ENCODE data around the gene FAM47B. TPM values are rescaled to one million over a fixed set of nuclear protein-coding genes. Genes with fewer than 3 reads are reported as not detected.

Gene FAM47B
- not detected in 2 replicates for polyA plus RNA-seq (2012; rRNA removed)
- not detected in 2 replicates for polyA plus RNA-seq (2012; cell fraction: cytosol; rRNA removed)
- polyA plus RNA-seq (2012; cell fraction: nucleus; rRNA removed), result not detected in 2 replicates

DNA sequence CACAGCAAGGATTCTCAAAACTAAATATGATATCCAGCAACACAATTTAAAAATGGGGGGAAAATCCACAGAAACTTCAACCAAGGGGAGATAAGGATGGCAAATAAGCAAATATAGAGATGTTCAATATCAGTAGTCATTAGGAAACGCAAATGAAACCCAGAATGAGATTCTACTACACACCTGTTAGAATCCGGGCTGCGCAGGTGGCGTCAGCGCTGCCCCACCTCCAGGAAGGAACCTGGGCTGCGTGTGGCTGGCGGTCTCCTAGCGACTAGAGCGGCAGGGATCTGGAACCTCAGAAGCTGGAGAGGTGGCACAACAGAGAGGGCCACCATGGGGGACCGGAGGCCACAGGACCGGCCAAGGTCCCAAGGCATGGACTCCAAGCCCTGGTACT lies at the start of gene FAM47B:
Gene FAM47B (plus strand): TSS at position 301 of the 400 bp plus-strand sequence. CDS start 36 bp downstream, at position 337.
- Histone ChIP-seq H3K9me2 (no peaks in the 10 kb centered on the region), H2AFZ (ENCODE audit: low read depth) (no peak within 1 kb of the TSS), H4K20me1 (ENCODE audit: insufficient read depth) (no peaks in the 10 kb centered on the region), H3K79me2 (ENCODE audit: insufficient read depth) (no peaks in the 10 kb centered on the region), H3K27me3 (ENCODE audit: insufficient read depth) (no peaks in the 10 kb centered on the region), H3K36me3 (replicated peaks in 1 of 2; ENCODE audit: control insufficient read depth in 1 of 2, insufficient read depth in 2 of 2, low read length in 1 of 2) (no peaks in the 10 kb centered on the region), H3F3A (replicated peaks; ENCODE audit: insufficient read depth) (no peaks in the 10 kb centered on the region), H3K27ac (ENCODE audit: low read depth in 2 of 2, low read length in 1 of 2) (no peak within 1 kb of the TSS), H3K9me3 (no peaks in the 10 kb centered on the region), H3K4me2 (no peak within 1 kb of the TSS), H3K4me1 (ENCODE audit: control insufficient read depth in 1 of 2, insufficient read depth in 2 of 2, low read depth in 1 of 2, low read length in 1 of 2) (no peaks in the 10 kb centered on the region), H3K4me3 (ENCODE audit: low read depth in 2 of 2, low read length in 1 of 2) (no peak within 1 kb of the TSS), H3K9ac (no peak within 1 kb of the TSS)
- ChIA-PET POLR2A (no interaction called here), CTCF (no interaction called here)
- no peak for DNase-seq
- TF ChIP-seq, protein P1, sequence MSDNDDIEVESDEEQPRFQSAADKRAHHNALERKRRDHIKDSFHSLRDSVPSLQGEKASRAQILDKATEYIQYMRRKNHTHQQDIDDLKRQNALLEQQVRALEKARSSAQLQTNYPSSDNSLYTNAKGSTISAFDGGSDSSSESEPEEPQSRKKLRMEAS (IDR thresholded peaks at IDR 0.05; ENCODE audit: low read depth), result no peak
- TF ChIP-seq, protein P2, sequence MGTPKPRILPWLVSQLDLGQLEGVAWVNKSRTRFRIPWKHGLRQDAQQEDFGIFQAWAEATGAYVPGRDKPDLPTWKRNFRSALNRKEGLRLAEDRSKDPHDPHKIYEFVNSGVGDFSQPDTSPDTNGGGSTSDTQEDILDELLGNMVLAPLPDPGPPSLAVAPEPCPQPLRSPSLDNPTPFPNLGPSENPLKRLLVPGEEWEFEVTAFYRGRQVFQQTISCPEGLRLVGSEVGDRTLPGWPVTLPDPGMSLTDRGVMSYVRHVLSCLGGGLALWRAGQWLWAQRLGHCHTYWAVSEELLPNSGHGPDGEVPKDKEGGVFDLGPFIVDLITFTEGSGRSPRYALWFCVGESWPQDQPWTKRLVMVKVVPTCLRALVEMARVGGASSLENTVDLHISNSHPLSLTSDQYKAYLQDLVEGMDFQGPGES (IDR thresholded peaks at IDR 0.05; ENCODE audit: low read depth, low read length), result no peak
- no peak for TF ChIP-seq FOXM1 (IDR thresholded peaks at IDR 0.05; ENCODE audit: low read depth)
- TF ChIP-seq GABPA (IDR thresholded peaks at IDR 0.05; ENCODE audit: low read depth), result no peak
- TF ChIP-seq SMC3 (IDR thresholded peaks at IDR 0.05; ENCODE audit: low read depth, low read length), result no peak
- no peak for TF ChIP-seq TEAD4 (IDR thresholded peaks at IDR 0.05; ENCODE audit: borderline replicate concordance, insufficient read depth)
- no peak for TF ChIP-seq EP300 (IDR thresholded peaks at IDR 0.05; ENCODE audit: borderline replicate concordance in 1 of 2, low read depth in 1 of 2, low read length in 1 of 2)
- no peak for TF ChIP-seq TCF12 (IDR thresholded peaks at IDR 0.05)
- whole genome bisulfite sequencing (ENCODE audit: low lambda C conversion rate), result 26% methylated on average over 6 of the region's 11 CpGs

DNA sequence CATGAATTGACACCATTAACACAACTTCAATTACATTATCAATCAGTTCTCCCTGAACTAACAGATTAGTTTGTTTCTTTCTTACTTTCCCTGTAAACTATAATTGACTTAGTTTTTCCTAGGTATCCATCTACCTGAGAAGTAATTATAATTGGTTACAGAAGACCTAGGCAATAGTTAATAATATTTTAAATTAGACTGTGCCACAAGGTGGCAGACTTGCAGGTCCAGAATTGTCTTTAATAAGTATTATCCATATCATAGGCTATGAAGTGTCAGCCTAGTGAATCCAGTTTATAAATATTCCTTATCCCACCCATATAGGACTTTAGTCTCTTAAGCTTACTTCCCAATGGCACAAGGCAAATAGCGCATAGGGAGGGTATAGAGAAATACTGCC lies 48.9 kb upstream of the FAM47B start:
- ChIA-PET POLR2A (no interaction called here), CTCF (interaction anchor here (1.0 kb wide), 1 partner anchor 21 kb away, joined by 3 read pairs; no protein-coding TSS in a partner anchor)
- no peak overlapping the region for H3K27ac ChIP-seq (ENCODE audit: low read depth in 2 of 2, low read length in 1 of 2)
- WGBS (ENCODE audit: low lambda C conversion rate), result 30% methylated on average over 1 of the region's 1 CpG
- no peak overlapping the region for H2AFZ ChIP-seq (ENCODE audit: low read depth)
- H3K9ac ChIP-seq, result no peak overlapping the region
- no peaks in the 10 kb centered on the region for H3F3A ChIP-seq (replicated peaks; ENCODE audit: insufficient read depth)
- H3K36me3 ChIP-seq (replicated peaks in 1 of 2; ENCODE audit: control insufficient read depth in 1 of 2, insufficient read depth in 2 of 2, low read length in 1 of 2), result no peaks in the 10 kb centered on the region
- no peaks in the 10 kb centered on the region; the same call in 1 of the 2 replicates for H3K27me3 ChIP-seq (ENCODE audit: insufficient read depth)
- no peak overlapping the region for H3K4me3 ChIP-seq (ENCODE audit: low read depth in 2 of 2, low read length in 1 of 2)
- H3K4me2 ChIP-seq, result no peak overlapping the region
- no peak for DNase-seq
- no peaks in the 10 kb centered on the region for H3K79me2 ChIP-seq (ENCODE audit: insufficient read depth)
- H3K4me1 ChIP-seq (ENCODE audit: control insufficient read depth in 1 of 2, insufficient read depth in 2 of 2, low read depth in 1 of 2, low read length in 1 of 2), result no peaks in the 10 kb centered on the region
- no peaks in the 10 kb centered on the region for H3K9me2 ChIP-seq
- H4K20me1 ChIP-seq (ENCODE audit: insufficient read depth), result no peaks in the 10 kb centered on the region
- no peaks in the 10 kb centered on the region for H3K9me3 ChIP-seq
- TF ChIP-seq, protein P3, sequence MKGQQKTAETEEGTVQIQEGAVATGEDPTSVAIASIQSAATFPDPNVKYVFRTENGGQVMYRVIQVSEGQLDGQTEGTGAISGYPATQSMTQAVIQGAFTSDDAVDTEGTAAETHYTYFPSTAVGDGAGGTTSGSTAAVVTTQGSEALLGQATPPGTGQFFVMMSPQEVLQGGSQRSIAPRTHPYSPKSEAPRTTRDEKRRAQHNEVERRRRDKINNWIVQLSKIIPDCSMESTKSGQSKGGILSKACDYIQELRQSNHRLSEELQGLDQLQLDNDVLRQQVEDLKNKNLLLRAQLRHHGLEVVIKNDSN (IDR thresholded peaks at IDR 0.05; ENCODE audit: borderline replicate concordance, low read depth), result no peak
- TF ChIP-seq, protein P1 (IDR thresholded peaks at IDR 0.05; ENCODE audit: low read depth), result no peak
- TF ChIP-seq POLR2AphosphoS5 (IDR thresholded peaks at IDR 0.05; ENCODE audit: low read depth, low read length), result no peak
- no peak for TF ChIP-seq TCF12 (IDR thresholded peaks at IDR 0.05)
- TF ChIP-seq, protein P4, sequence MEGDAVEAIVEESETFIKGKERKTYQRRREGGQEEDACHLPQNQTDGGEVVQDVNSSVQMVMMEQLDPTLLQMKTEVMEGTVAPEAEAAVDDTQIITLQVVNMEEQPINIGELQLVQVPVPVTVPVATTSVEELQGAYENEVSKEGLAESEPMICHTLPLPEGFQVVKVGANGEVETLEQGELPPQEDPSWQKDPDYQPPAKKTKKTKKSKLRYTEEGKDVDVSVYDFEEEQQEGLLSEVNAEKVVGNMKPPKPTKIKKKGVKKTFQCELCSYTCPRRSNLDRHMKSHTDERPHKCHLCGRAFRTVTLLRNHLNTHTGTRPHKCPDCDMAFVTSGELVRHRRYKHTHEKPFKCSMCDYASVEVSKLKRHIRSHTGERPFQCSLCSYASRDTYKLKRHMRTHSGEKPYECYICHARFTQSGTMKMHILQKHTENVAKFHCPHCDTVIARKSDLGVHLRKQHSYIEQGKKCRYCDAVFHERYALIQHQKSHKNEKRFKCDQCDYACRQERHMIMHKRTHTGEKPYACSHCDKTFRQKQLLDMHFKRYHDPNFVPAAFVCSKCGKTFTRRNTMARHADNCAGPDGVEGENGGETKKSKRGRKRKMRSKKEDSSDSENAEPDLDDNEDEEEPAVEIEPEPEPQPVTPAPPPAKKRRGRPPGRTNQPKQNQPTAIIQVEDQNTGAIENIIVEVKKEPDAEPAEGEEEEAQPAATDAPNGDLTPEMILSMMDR (IDR thresholded peaks at IDR 0.05), result peak; percentile 63
- TF ChIP-seq NFIC (IDR thresholded peaks at IDR 0.05; ENCODE audit: borderline replicate concordance), result no peak
- no peak for TF ChIP-seq JUND (IDR thresholded peaks at IDR 0.05)
- TF ChIP-seq, protein P5, sequence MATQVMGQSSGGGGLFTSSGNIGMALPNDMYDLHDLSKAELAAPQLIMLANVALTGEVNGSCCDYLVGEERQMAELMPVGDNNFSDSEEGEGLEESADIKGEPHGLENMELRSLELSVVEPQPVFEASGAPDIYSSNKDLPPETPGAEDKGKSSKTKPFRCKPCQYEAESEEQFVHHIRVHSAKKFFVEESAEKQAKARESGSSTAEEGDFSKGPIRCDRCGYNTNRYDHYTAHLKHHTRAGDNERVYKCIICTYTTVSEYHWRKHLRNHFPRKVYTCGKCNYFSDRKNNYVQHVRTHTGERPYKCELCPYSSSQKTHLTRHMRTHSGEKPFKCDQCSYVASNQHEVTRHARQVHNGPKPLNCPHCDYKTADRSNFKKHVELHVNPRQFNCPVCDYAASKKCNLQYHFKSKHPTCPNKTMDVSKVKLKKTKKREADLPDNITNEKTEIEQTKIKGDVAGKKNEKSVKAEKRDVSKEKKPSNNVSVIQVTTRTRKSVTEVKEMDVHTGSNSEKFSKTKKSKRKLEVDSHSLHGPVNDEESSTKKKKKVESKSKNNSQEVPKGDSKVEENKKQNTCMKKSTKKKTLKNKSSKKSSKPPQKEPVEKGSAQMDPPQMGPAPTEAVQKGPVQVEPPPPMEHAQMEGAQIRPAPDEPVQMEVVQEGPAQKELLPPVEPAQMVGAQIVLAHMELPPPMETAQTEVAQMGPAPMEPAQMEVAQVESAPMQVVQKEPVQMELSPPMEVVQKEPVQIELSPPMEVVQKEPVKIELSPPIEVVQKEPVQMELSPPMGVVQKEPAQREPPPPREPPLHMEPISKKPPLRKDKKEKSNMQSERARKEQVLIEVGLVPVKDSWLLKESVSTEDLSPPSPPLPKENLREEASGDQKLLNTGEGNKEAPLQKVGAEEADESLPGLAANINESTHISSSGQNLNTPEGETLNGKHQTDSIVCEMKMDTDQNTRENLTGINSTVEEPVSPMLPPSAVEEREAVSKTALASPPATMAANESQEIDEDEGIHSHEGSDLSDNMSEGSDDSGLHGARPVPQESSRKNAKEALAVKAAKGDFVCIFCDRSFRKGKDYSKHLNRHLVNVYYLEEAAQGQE (IDR thresholded peaks at IDR 0.05; ENCODE audit: low read depth, low read length), result no peak
- TF ChIP-seq SMC3 (IDR thresholded peaks at IDR 0.05; ENCODE audit: low read depth, low read length), result 0 out of 2 replicates have a peak, but pooled peaks have one; percentile 9
- no peak for TF ChIP-seq RFX5 (IDR thresholded peaks at IDR 0.05; ENCODE audit: low read length)
- TF ChIP-seq NRF1 (IDR thresholded peaks at IDR 0.05; ENCODE audit: low read depth, low read length), result no peak
- TF ChIP-seq MXI1 (IDR thresholded peaks at IDR 0.05; ENCODE audit: low read depth, low read length), result no peak
- TF ChIP-seq TEAD4 (IDR thresholded peaks at IDR 0.05; ENCODE audit: borderline replicate concordance, insufficient read depth), result no peak
- no peak for TF ChIP-seq EP300 (IDR thresholded peaks at IDR 0.05; ENCODE audit: borderline replicate concordance in 1 of 2, low read depth in 1 of 2, low read length in 1 of 2)
- no peak for TF ChIP-seq EZH2phosphoT487 (IDR thresholded peaks at IDR 0.05; ENCODE audit: borderline replicate concordance, low read depth)
- no peak for TF ChIP-seq FOXM1 (IDR thresholded peaks at IDR 0.05; ENCODE audit: low read depth)

Data from SK-N-SH (cell line).